T-cell (primary cell): ENCODE data around the gene ALDH1L2. TPM values are rescaled to one million over a fixed set of nuclear protein-coding genes. Genes with fewer than 3 reads are reported as not detected.
"Not testable (repeated sequence)": the region's sequence is repeated elsewhere in the genome, so short reads cannot be mapped to it uniquely, and the experiment has no call there.

Source experiments
- ATAC-seq, 4 experiments: fragments of 200-7000 bp in 3 of 4; fragments of 150-1000 bp in 1 of 4; cut with Tn5 transposase; replicated peaks in 1 of 4; 1 replicate in 3 of 4; 2 replicates in 1 of 4; pipeline ENCODE4 v1.10.0; 2021; ENCODE audit warnings: moderate library complexity in 3 of 4, mild to moderate bottlenecking in 2 of 4, moderate number of reproducible peaks in 1 of 4
- CTCF ChIA-PET, 2 donors: fragments of 300-600 bp; sonication (Branson Sonifier 250); formaldehyde crosslinking; loops; one replicate each; lab custom pipeline; 2022; ENCODE audit warnings: antibody characterized with exemption in 2 of 2; lab: Charles Lee
- POLR2A ChIA-PET, 2 donors: fragments of 300-600 bp; sonication (Branson Sonifier 250); formaldehyde crosslinking; loops; one replicate each; lab custom pipeline; 2022; ENCODE audit warnings: antibody characterized with exemption in 2 of 2; lab: Charles Lee
- DNase-seq, 35 experiments: peaks; one replicate each; pipeline versions ENCODE4 v3.0.0 to v3.0.0-alpha.2; 2013 to 2023
- H3K27ac ChIP-seq: one replicate; pipeline ENCODE4 v1.5.1; 2013; ENCODE audit warnings: low read length
- H3K27me3 ChIP-seq, 2 experiments: replicated peaks in 1 of 2; 1 replicate in 1 of 2; 2 replicates in 1 of 2; pipeline versions ENCODE4 v1.6.1 to v1.7.0; 2013; ENCODE audit warnings: low read length in 1 of 2, mixed read lengths in 1 of 2; ENCODE audit not compliant: control insufficient read depth in 2 of 2, insufficient read depth in 2 of 2; ENCODE audit errors: extremely low read depth in 1 of 2
- H3K36me3 ChIP-seq, 2 donors: 1 replicate in 1 of 2; 2 replicates in 1 of 2; pipeline versions ENCODE4 v1.6.1 to v1.7.0; 2013; ENCODE audit warnings: low read length in 1 of 2; ENCODE audit not compliant: control insufficient read depth in 2 of 2, insufficient read depth in 1 of 2; ENCODE audit errors: extremely low read depth in 1 of 2
- H3K4me1 ChIP-seq, 2 experiments: 1 replicate in 1 of 2; 2 replicates in 1 of 2; pipeline versions ENCODE4 v1.6.1 to v1.7.0; 2013; ENCODE audit warnings: low read length in 2 of 2, mixed read lengths in 1 of 2; ENCODE audit not compliant: insufficient read depth in 2 of 2, control insufficient read depth in 1 of 2; ENCODE audit errors: extremely low read depth in 1 of 2
- H3K4me3 ChIP-seq, 2 donors: 1 replicate in 1 of 2; 2 replicates in 1 of 2; pipeline versions ENCODE4 v1.5.1 to v1.7.0; 2013; ENCODE audit warnings: mild to moderate bottlenecking in 2 of 2, low read length in 1 of 2, moderate library complexity in 1 of 2; ENCODE audit not compliant: control insufficient read depth in 1 of 2; ENCODE audit errors: extremely low read depth in 1 of 2
- H3K9me3 ChIP-seq: 2 replicates; pipeline ENCODE4 v1.7.0; 2013
- H3K27ac Mint-ChIP-seq, 2 donors: one replicate each; pipeline ENCODE4 v1.8.0; 2020 to 2021; ENCODE audit warnings: mild to moderate bottlenecking in 2 of 2, mixed read lengths in 2 of 2
- H3K27me3 Mint-ChIP-seq, 2 donors: one replicate each; pipeline ENCODE4 v1.8.0; 2021 to 2022; ENCODE audit warnings: mixed read lengths in 2 of 2
- H3K36me3 Mint-ChIP-seq: one replicate; pipeline ENCODE4 v1.8.0; 2021; ENCODE audit warnings: mixed read lengths
- H3K4me1 Mint-ChIP-seq, 3 donors: one replicate each; pipeline ENCODE4 v1.8.0; 2020 to 2022; ENCODE audit warnings: mixed read lengths in 3 of 3, mild to moderate bottlenecking in 1 of 3
- H3K4me3 Mint-ChIP-seq, 3 donors: one replicate each; pipeline ENCODE4 v1.8.0; 2020 to 2022; ENCODE audit warnings: mild to moderate bottlenecking in 3 of 3, mixed read lengths in 3 of 3, moderate library complexity in 3 of 3
- H3K9me3 Mint-ChIP-seq, 3 donors: one replicate each; pipeline ENCODE4 v1.8.0; 2020 to 2022; ENCODE audit warnings: mixed read lengths in 3 of 3
- WGBS: methylation state at CpG from one replicate; pipeline ENCODE4 v1.1.5; 2013; ENCODE audit warnings: missing lambda C conversion rate; ENCODE audit not compliant: insufficient coverage; 5-methylcytosine and 5-hydroxymethylcytosine counted together
- total RNA-seq, 35 experiments: library from RNA in 6 of 35; stranded (reverse) in 6 of 35; fragments of 120-200 nt in 1 of 35; gene quantifications; one replicate each; pipeline versions ENCODE4 v1.2.1 to v1.2.4 and lab custom pipeline; 2013 to 2026

The ALDH1L2 gene
- total RNA-seq, 5 donors from 2014 or later (not counting 1 experiment from before 2014, with no cell fraction given) = 0.07 to 0.51 (median 0.16) TPM; not detected in 1

GRCh38 chr12:104990950-104991349, 93.3 kb downstream of the ALDH1L2 start:
- DNase-seq = no peak
- H3K27me3 Mint-ChIP-seq = no peaks in the 10 kb centered on the region
- Histone ChIP-seq H3K27me3 (no peaks in the 10 kb centered on the region), H3K4me1 (peaks cover 8 to 11% of the 10 kb centered on the region in 2 experiments), H3K4me3 (no peak overlapping the region), H3K36me3 (peaks cover 10 to 49% of the 10 kb centered on the region in 2 donors), H3K27ac (no peak overlapping the region), H3K9me3 (no peaks in the 10 kb centered on the region)
- peaks cover 24 to 27% (median 25%) of the 10 kb centered on the region in 3 donors for H3K4me1 Mint-ChIP-seq
- H3K9me3 Mint-ChIP-seq = no peaks in the 10 kb centered on the region
- ChIA-PET POLR2A (no interaction called here), CTCF (no interaction called here)
- ATAC-seq = no peak
- H3K4me3 Mint-ChIP-seq = no peak overlapping the region
- no peak overlapping the region for H3K27ac Mint-ChIP-seq
- peaks cover 60% of the 10 kb centered on the region for H3K36me3 Mint-ChIP-seq
- WGBS = 93% methylated on average over 2 of the region's 4 CpGs

GRCh38 chr12:104986022-104986941, 98.0 kb downstream of the ALDH1L2 start, which contains the start of gene NOPCHAP1:
Gene NOPCHAP1, plus strand, starts transcription at chr12:104986316. Its CDS starts 37 bp downstream, at chr12:104986353.
- Histone ChIP-seq H3K27me3 (peaks cover 0 to 2% of the 10 kb centered on the region in 2 experiments), H3K4me3 (peak within 1 kb of the TSS; percentile 57 to 85), H3K27ac (no peak within 1 kb of the TSS), H3K4me1 (peaks cover 11 to 15% of the 10 kb centered on the region in 2 experiments), H3K9me3 (no peaks in the 10 kb centered on the region), H3K36me3 (peaks cover 5 to 14% of the 10 kb centered on the region in 2 donors)
- peak; percentile 59 to 87 (median 78) for DNase-seq
- H3K27me3 Mint-ChIP-seq = peaks cover 3 to 5% of the 10 kb centered on the region in 2 donors
- peaks cover 30 to 37% (median 34%) of the 10 kb centered on the region in 3 donors for H3K4me1 Mint-ChIP-seq
- peak within 1 kb of the TSS; percentile 87 to 90 (median 89) for H3K4me3 Mint-ChIP-seq
- peak within 1 kb of the TSS; percentile 57 to 83 for H3K27ac Mint-ChIP-seq
- H3K9me3 Mint-ChIP-seq = no peaks in the 10 kb centered on the region
- POLR2A ChIA-PET = interaction anchor here in 1 of 2 donors (0.6 kb wide), 1 partner anchor 306 kb away, joined by 3 read pairs; no protein-coding TSS in a partner anchor
- CTCF ChIA-PET = interaction anchor here (1.0 to 1.2 kb wide), 2 partner anchors 11 to 604 kb away, joined by 3 read pairs; no protein-coding TSS in a partner anchor
- WGBS = 0% methylated on average over 42 of the region's 59 CpGs
- peak; percentile 99 to 100 (median 100) for ATAC-seq
- H3K36me3 Mint-ChIP-seq = peaks cover 24% of the 10 kb centered on the region

GRCh38 chr12:104985206-104985605, 99.1 kb downstream of the ALDH1L2 start:
- ATAC-seq (no peak), DNase-seq (no peak)
- Mint-ChIP-seq H3K36me3 (peaks cover 16% of the 10 kb centered on the region), H3K9me3 (no peaks in the 10 kb centered on the region), H3K27ac (no peak overlapping the region), H3K4me3 (peak overlapping the region; percentile 87 to 90 (median 89)), H3K27me3 (peaks cover 3 to 5% of the 10 kb centered on the region in 2 donors), H3K4me1 (peaks cover 30 to 37% (median 34%) of the 10 kb centered on the region in 3 donors)
- Histone ChIP-seq H3K4me3 (no peak overlapping the region), H3K9me3 (no peaks in the 10 kb centered on the region), H3K36me3 (peaks cover 0 to 4% of the 10 kb centered on the region in 2 donors), H3K27me3 (peaks cover 0 to 2% of the 10 kb centered on the region in 2 experiments), H3K27ac (no peak overlapping the region), H3K4me1 (peaks cover 11 to 15% of the 10 kb centered on the region in 2 experiments)
- CTCF ChIA-PET = no interaction called here
- 80% methylated on average over 1 of the region's 4 CpGs for WGBS
- POLR2A ChIA-PET = no interaction called here

- H3K9me3 Mint-ChIP-seq, H3K36me3 ChIP-seq, CTCF ChIA-PET, ATAC-seq, H3K36me3 Mint-ChIP-seq, H3K4me3 Mint-ChIP-seq, H3K4me3 ChIP-seq, H3K4me1 ChIP-seq, H3K27me3 ChIP-seq, H3K27ac Mint-ChIP-seq, H3K27me3 Mint-ChIP-seq, POLR2A ChIA-PET, H3K27ac ChIP-seq, H3K4me1 Mint-ChIP-seq, DNase-seq, H3K9me3 ChIP-seq: not testable (repeated sequence)
- 85% methylated on average over 14 of the region's 15 CpGs for WGBS
These were observed 106.6 kb downstream of the ALDH1L2 start for GRCh38 chr12:104977688-104978087.

GRCh38 chr12:104976703-104977102, 107.6 kb downstream of the ALDH1L2 start:
- WGBS = 92% methylated on average over 7 of the region's 8 CpGs
- ATAC-seq = no peak
- Mint-ChIP-seq H3K4me3 (no peak overlapping the region), H3K36me3 (no peaks in the 10 kb centered on the region), H3K9me3 (no peaks in the 10 kb centered on the region), H3K27me3 (no peaks in the 10 kb centered on the region), H3K4me1 (no peaks in the 10 kb centered on the region), H3K27ac (no peak overlapping the region)
- no peak overlapping the region for H3K4me3 ChIP-seq
- CTCF ChIA-PET = no interaction called here
- H3K4me1 ChIP-seq = no peaks in the 10 kb centered on the region
- POLR2A ChIA-PET = interaction anchor here in 1 of 2 donors (0.6 kb wide), 1 partner anchor 408 kb away, joined by 3 read pairs; no protein-coding TSS in a partner anchor
- DNase-seq = peak in 1 of 35 experiments; percentile 8
- H3K27ac ChIP-seq = no peak overlapping the region
- H3K36me3 ChIP-seq = no peaks in the 10 kb centered on the region
- H3K9me3 ChIP-seq = no peaks in the 10 kb centered on the region
- peaks cover 0 to 5% of the 10 kb centered on the region in 2 experiments for H3K27me3 ChIP-seq

- peaks cover 0 to 5% of the 10 kb centered on the region in 2 experiments for H3K27me3 ChIP-seq
- no peaks in the 10 kb centered on the region for H3K4me1 ChIP-seq
- no peak overlapping the region for H3K4me3 ChIP-seq
- H3K36me3 Mint-ChIP-seq = no peaks in the 10 kb centered on the region
- POLR2A ChIA-PET = no interaction called here
- DNase-seq = no peak
- H3K4me1 Mint-ChIP-seq = no peaks in the 10 kb centered on the region
- ATAC-seq = no peak
- no peaks in the 10 kb centered on the region for H3K9me3 ChIP-seq
- H3K9me3 Mint-ChIP-seq = no peaks in the 10 kb centered on the region
- H3K27me3 Mint-ChIP-seq = no peaks in the 10 kb centered on the region
- no peak overlapping the region for H3K27ac Mint-ChIP-seq
- no peaks in the 10 kb centered on the region for H3K36me3 ChIP-seq
- H3K4me3 Mint-ChIP-seq = no peak overlapping the region
- no CpG with 5 or more reads among the region's 4 CpGs for WGBS
- no peak overlapping the region for H3K27ac ChIP-seq
- CTCF ChIA-PET = interaction anchor here in 1 of 2 donors (0.6 kb wide), 2 partner anchors 11 to 1153 kb away, joined by 3 to 4 read pairs; partner anchors contain the start of gene NOPCHAP1
These were observed 108.5 kb downstream of the ALDH1L2 start for GRCh38 chr12:104975587-104976343.
